HG03432 (cell line): ENCODE measurements around the gene CHSY1.
A peak's percentile ranks its signal among the peaks of the same experiment; 100 is the strongest.
"Not testable (repeated sequence)": the region's sequence is repeated elsewhere in the genome, so short reads cannot be mapped to it uniquely, and the experiment has no call there.

Experiments used
- ATAC-seq: cut with Tn5 transposase; IDR thresholded peaks from one replicate; pipeline ENCODE4 v1.9.1; 2021; ENCODE audit warnings: mild to moderate bottlenecking, moderate library complexity; ENCODE audit not compliant: unreplicated experiment

The CHSY1 gene

GRCh38 chr15:101138086-101138660 is 113.7 kb downstream of the CHSY1 start:
- no peak for ATAC-seq

GRCh38 chr15:101137312-101137940 is 114.4 kb downstream of the CHSY1 start:
- no peak for ATAC-seq

GRCh38 chr15:101136381-101137268 is 115.2 kb downstream of the CHSY1 start:
- no peak for ATAC-seq

DNA sequence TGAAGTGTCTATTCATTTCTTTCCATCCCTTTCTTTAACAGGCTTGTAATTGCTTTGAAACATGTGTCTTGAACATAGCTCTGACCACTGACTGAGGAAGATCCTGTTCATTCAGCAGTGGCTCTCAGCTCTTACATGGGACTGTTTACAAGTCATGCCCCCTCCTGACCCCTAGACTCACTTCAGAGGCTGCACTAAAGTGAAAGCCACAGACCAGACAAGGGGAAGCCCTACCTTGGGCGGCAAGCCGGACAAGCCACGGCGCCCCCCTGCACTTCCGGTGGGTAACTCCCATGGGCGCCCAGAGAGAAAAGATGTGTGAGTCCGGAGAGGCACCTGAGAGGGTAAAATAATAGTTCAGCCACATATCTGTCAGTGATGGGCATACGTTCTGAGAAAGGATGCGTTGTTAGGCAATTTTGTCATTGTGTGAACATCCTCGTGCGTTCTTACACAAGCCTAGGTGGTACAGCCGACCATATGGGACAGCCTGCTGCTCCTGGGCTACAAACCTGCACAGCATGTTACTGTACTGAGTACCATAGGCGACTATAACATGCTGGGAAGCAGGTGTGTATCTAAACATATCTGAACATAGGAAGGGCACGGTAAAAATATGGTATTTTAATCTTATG is 116.2 kb downstream of the CHSY1 start:
- peak; percentile 78 for ATAC-seq

- ATAC-seq, result no peak
Observed at GRCh38 chr15:101134780-101135179, 117.1 kb downstream of the CHSY1 start.

DNA sequence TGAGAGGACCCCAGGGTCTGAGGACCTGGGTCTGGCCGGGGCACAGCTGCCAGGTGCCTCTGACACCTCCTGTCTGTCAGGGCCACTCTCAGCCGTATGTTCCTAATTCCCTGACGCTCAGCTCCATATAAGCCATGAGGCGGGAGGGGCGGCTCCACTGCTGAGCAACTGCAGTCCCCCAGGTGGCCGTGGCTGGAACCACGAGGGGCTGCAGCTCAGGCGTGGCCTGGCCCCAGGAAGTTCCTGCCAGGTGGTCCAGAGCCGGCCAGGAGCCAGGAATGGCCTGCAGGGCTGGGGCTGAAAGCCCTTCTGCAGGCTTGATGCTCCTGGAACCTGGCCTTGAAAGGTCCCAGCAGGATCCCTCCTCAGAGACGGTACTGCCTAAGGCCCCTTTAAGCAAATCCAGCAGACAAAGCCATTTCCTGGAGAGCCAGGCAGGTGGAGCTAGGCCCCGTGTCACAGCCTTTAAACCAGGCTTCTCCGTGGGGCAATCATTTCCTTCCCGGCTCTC is 118.0 kb downstream of the CHSY1 start:
- ATAC-seq, result no peak

DNA sequence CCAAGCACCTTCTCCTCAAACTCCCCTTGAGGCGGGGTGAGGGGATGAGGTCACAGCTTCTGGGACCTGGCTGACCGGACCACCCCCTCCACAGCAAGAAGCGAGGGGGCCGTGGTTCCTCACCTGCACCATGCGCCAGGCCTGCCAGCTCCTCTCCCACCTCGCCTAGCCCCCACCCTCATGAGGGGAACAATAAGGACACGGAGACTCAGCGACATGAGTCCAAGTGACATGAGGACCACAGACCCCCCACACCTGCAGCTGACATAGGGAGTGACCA is 118.7 kb downstream of the CHSY1 start:
- no peak for ATAC-seq

GRCh38 chr15:101132390-101133180 is 119.3 kb downstream of the CHSY1 start:
- ATAC-seq, result no peak

GRCh38 chr15:101131489-101132389 is 120.1 kb downstream of the CHSY1 start:
- no peak for ATAC-seq

DNA sequence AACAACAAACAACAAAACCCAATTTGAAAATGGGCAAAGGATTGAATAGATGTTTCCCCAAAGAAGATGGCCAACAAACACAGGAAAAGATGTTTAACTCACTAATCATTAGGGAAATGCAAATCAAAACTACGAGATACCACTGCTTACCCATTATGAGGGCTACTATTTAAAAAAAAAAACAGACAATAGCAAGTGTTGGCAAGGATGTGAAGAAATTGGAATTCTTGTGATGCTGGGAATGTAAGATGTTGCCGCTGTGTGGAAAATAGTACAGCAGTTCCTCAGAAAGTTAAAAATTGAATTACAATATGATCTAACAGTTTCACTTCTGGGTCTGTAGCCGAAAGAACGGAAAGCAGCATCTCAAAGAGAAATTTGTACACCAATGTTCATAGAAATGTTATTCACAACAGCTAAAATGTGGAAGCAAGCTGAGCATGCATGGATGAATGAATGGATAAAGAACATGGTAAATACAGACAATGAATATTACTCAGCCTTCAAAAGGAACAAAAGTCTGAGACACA is 121.9 kb downstream of the CHSY1 start:
- no peak for ATAC-seq

DNA sequence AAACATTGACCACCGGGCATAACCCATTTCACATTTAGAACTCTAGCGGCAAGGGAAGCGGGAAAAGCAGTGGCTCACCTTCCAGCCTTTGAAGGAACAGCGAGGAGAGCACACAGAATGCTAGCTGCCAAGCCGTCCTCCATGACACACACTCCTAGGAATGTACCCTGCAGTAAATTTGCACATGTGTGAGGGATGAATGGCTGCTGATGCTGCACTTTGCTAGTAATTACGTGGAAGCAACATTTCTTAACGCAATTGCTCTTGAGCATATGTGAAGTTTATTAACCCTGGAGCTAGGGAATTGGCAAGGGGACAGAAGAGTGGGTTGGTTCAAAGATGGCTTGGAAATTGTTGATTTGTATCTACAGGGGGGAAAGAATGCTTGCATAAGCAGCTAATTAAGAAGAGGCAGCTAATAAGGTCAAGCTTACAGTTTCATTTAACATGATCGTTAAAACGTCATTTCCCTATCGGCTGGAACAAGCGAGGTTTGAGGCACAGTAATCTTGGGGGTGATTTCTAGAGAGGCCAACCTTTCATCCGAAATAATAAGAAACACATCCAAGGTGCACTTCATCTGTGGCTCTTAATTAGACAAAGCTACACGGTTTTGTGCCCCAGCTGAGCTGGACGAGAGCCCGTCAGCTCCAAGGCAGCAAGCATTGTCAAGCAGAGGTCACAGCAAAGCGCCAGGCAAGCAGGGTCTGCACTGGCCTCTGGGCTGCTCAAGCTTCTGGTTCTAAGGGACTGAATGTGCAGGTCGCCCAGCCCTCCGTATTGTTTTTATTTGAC is 123.4 kb downstream of the CHSY1 start:
- no peak for ATAC-seq

DNA sequence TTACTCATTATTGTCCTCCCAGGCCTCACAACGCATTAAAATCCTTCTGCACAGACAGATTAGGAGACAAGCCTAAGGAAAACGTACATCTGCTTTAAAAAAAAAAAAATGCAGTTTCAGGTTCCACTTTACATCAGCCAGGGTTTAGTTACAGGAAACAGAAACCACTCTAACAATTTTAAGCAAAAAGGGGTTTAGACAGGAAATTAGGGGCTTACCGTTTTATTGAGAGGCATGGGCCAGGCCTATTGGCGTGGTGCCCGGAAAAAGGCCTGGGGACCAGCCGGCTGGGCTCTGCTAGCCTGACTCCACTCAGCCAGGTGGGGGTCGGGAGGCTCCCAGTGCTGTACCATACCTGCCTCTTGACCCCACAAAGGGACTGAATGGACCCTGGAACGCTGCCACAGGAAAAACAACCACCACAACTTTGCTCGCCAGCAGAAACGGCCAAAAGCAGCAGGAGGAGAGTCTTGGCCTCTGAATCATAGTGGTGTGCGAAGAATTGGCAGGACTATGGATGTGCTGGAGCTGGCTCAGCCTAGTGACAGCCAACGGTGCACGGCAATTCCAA is 124.3 kb downstream of the CHSY1 start:
- peak; percentile 82 for ATAC-seq

DNA sequence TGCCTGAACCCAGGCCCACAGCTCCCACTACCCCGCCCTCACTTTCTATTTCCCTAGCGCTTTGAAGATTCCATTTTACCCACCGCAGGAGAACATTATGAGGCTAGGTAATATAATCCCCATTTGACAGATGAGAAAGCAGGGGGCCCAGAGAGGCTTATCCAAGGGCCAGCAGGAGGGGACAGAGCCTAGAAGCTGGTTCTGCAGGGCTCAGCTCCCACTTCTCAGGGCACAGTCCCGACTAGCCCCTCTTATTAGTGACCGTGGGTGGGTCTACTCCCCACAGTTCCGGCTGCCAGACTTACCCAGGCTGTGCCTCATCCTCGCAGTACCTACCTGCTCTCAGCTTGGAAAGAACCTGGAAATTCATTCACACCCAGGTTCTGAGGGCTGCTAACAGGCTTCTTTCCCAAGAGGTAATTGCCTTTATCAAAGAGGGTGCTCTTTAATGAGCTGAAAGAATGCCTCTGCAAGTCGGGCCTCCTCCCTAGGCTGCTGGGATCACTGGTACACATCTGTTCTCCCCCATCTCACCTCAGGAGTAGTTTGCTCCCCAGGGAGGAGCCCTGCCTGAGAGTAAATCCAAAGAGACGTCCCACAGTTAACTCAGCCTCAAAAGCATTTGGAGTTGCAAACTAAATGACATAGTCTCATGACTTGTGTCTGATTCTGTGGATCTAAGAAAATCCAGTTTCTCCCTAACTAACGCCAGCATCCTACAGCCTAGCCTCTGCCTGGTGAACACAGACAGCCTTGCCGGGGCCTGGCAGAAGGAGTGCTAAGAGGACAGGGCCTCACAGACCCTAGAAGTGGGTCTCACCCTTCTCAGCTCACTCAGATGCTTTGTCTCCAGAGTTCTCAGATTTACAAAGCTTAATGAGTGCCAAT is 125.0 kb downstream of the CHSY1 start:
- ATAC-seq, result peak; percentile 46

- not testable (repeated sequence) for ATAC-seq
Observed at GRCh38 chr15:101125881-101126428, 125.9 kb downstream of the CHSY1 start.
